ENCODE results near the gene NR1D1. TPM values are rescaled to one million over a fixed set of nuclear protein-coding genes. Genes with fewer than 3 reads are reported as not detected.
A peak's percentile ranks its signal among the peaks of the same experiment; 100 is the strongest.

The NR1D1 gene
- total RNA-seq, 2 experiments from 2014 or later = 5.5 to 5.8 TPM

GRCh38 chr17:40075201-40075941 is 25.0 kb downstream of the NR1D1 start:
- peaks cover 23% of the 10 kb centered on the region for H3K4me1 Mint-ChIP-seq
- H3K4me3 Mint-ChIP-seq = no peak overlapping the region
- ChIA-PET POLR2A (no interaction called here), CTCF (interaction anchor here (0.6 to 4.6 kb wide), 36 partner anchors 9 to 1736 kb away, joined by 3 to 74 read pairs (median 4); partner anchors contain the start of genes CSF3, MED24, NR1D1 and THRA)
- no peaks in the 10 kb centered on the region for H3K27me3 Mint-ChIP-seq
- peak overlapping the region; percentile 77 for H3K27ac Mint-ChIP-seq
- H3K36me3 Mint-ChIP-seq (ENCODE audit: low read depth) = no peaks in the 10 kb centered on the region
- peak; percentile 72 for DNase-seq
- H3K9me3 Mint-ChIP-seq = no peaks in the 10 kb centered on the region

- POLR2A ChIA-PET = no interaction called here
- Mint-ChIP-seq H3K9me3 (no peaks in the 10 kb centered on the region), H3K4me3 (no peak overlapping the region), H3K36me3 (ENCODE audit: low read depth) (no peaks in the 10 kb centered on the region), H3K4me1 (peaks cover 28% of the 10 kb centered on the region), H3K27me3 (no peaks in the 10 kb centered on the region), H3K27ac (no peak overlapping the region)
- no peak for DNase-seq
- CTCF ChIA-PET = interaction anchor here (0.5 to 4.6 kb wide), 29 partner anchors 9 to 498 kb away, joined by 3 to 74 read pairs (median 5); partner anchors contain the start of genes CSF3, MED24, NR1D1 and THRA
These were observed 25.6 kb downstream of the NR1D1 start for GRCh38 chr17:40074871-40075200.

GRCh38 chr17:40074175-40074512 is 26.2 kb downstream of the NR1D1 start:
- POLR2A ChIA-PET = no interaction called here

DNA sequence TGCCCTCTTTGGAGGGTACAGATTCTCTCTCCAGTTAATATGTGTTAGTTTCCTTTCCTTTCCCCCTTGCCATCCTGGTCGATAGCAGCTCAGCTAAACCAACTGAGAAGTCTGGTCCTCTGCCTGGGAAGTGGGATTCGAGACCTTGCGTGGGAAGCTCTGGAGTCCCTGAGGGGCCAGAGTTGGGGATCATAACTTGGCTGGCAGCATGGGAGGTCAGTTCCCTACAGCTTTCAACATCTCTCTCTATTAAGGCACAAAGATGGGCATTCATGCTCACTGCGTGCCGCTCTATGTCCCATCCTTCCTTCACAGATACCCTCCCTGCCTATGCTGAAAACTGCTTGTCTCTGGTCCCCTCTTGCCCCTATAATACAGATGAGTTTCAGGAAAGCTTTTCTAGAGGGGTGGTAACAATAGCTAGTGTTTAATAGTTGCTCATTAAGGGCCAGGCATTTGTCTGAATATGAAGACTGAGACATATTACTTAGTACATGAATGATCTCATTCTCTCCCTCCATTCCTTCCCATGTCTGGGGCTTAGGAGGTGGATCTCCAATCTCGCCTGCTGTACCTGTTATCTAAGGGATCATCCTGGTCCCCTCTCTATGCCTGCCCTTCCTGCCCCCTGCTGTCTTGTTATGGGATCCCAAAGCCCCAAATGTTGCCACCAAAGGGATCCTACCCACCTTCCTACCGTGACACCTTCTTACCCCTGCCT is 26.8 kb downstream of the NR1D1 start:
- DNase-seq = no peak
- no peak overlapping the region for H3K4me3 Mint-ChIP-seq
- ChIA-PET POLR2A (no interaction called here), CTCF (interaction anchor here (0.6 to 4.6 kb wide), 9 partner anchors 9 to 66 kb away, joined by 3 to 74 read pairs (median 4); partner anchors contain the start of genes CSF3 and THRA)
- no peaks in the 10 kb centered on the region for H3K9me3 Mint-ChIP-seq
- H3K27ac Mint-ChIP-seq = peak overlapping the region; percentile 44
- no peaks in the 10 kb centered on the region for H3K27me3 Mint-ChIP-seq
- H3K36me3 Mint-ChIP-seq (ENCODE audit: low read depth) = no peaks in the 10 kb centered on the region
- H3K4me1 Mint-ChIP-seq = peaks cover 40% of the 10 kb centered on the region

More at GRCh38 chr17:40074175-40074512, 26.2 kb downstream of the NR1D1 start:
- CTCF ChIA-PET = interaction anchor here (1.0 to 4.6 kb wide), 10 partner anchors 10 to 117 kb away, joined by 3 to 74 read pairs (median 8); partner anchors contain the start of genes CSF3 and THRA
- Mint-ChIP-seq H3K9me3 (no peaks in the 10 kb centered on the region), H3K27me3 (no peaks in the 10 kb centered on the region), H3K27ac (no peak overlapping the region), H3K36me3 (ENCODE audit: low read depth) (no peaks in the 10 kb centered on the region), H3K4me1 (peaks cover 35% of the 10 kb centered on the region), H3K4me3 (no peak overlapping the region)
- no peak for DNase-seq

DNA sequence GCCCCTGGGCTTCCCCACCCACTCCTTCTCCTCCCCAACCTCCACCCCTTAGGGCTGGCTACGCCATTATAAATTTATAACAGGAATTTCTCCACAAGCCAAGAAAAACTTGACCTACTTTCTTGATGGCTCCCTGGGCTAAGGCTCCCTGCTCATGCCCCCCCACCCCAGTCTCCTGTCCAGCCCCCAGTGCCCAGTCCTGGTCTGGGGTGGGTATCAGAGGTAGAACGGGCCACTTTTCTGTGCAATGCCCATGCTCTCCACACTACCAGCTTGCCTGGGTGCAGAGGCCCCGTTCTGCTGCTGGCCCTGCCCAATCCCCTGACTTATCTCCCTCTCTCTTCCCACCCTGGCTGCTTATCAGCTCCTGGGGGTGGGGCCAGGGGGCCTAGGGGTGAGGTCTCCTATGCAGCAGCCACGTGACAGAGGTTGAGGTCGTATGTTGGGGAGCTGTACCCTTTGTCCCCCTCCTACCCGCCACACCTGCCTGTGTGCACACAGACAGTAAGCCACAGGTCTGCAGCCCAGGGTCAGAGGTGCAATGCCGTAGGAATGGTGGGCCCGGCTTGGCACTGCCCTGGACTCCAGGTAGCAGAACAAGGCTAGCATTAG is 27.5 kb downstream of the NR1D1 start:
- no peaks in the 10 kb centered on the region for H3K27me3 Mint-ChIP-seq
- no peaks in the 10 kb centered on the region for H3K9me3 Mint-ChIP-seq
- ChIA-PET POLR2A (no interaction called here), CTCF (interaction anchor here (0.6 to 4.6 kb wide), 4 partner anchors 8 to 99 kb away, joined by 3 to 74 read pairs (median 4); partner anchors contain the start of gene THRA)
- peaks cover 46% of the 10 kb centered on the region for H3K4me1 Mint-ChIP-seq
- no peak for DNase-seq
- no peak overlapping the region for H3K27ac Mint-ChIP-seq
- no peak overlapping the region for H3K4me3 Mint-ChIP-seq
- no peaks in the 10 kb centered on the region for H3K36me3 Mint-ChIP-seq (ENCODE audit: low read depth)

DNA sequence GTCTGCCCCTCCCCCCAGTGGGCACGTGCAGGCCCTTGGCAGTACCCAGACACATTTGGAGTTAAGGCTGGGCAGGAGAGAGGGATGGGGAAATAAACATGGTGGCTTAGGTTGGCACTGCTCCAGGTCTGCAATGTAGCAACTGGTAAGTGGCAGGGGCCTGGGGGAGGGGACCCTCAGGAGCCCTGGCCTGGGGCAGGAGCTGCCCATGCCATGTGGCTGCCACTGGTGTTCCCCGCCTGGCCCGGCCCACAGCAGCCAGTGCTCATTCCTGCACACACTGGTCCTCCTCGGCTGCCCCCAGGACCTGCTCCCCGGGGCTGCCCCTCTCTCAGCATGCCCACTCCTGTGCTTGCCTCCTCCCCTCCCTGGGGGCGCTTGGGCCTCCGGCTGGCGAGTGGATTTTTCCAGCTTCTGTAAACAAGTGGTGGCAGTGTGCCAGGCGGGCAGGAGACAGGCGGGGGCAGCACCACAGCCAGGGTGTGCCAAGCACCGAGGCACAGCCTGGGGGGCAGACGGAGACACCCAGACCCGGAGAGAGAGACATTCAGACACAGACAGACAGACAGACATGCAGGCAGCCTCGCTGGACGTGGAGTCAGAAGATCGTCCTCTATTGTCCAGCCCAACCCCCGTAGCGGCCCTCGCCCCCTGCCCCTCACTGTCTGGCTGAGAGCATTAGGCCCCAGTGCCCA is 28.2 kb downstream of the NR1D1 start:
- H3K27ac Mint-ChIP-seq = peak overlapping the region; percentile 19
- ChIA-PET POLR2A (no interaction called here), CTCF (interaction anchor here (0.6 to 1.5 kb wide), 3 partner anchors 9 to 173 kb away, joined by 3 to 4 read pairs (median 3); partner anchors contain the start of gene THRA)
- no peaks in the 10 kb centered on the region for H3K36me3 Mint-ChIP-seq (ENCODE audit: low read depth)
- no peak for DNase-seq
- H3K4me3 Mint-ChIP-seq = no peak overlapping the region
- H3K9me3 Mint-ChIP-seq = no peaks in the 10 kb centered on the region
- H3K27me3 Mint-ChIP-seq = no peaks in the 10 kb centered on the region
- peaks cover 50% of the 10 kb centered on the region for H3K4me1 Mint-ChIP-seq

DNA sequence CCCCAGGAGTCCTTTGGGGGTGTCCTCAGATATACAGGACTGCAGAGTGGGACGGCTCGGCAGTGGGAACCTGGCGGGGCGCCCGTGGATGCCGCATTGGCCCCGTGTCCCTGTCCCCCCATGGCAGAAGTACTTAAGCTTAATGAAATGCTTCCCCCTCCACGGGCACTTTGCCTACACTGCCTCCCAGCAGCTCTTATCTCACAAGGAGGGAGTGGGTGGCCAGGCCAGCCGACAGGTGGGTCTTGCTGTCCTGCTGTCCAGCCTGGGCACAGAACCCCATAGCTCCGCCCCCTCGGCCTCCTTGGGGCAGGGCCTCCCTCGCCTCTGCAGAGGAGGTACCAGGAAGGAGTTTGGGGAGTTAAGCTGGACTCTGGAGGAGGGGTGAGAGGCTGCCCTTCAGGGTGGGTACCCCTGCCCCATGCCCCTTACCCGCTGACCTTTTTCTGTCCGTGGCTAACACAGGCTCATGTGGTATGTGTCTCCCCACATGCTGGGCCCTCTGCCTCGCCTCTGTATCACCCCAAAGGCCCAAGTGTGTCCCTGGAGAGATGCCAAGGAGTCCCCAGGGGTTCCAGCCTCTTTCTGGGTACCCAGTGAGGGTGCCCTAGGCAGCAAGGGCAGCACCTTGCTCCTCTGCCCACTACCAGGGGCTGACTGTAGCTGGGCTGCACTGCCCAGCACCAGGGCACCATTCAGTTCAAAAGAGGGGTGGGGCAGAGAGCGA is 28.9 kb downstream of the NR1D1 start:
- Mint-ChIP-seq H3K4me3 (no peak overlapping the region), H3K27me3 (no peaks in the 10 kb centered on the region), H3K4me1 (peaks cover 51% of the 10 kb centered on the region), H3K27ac (no peak overlapping the region), H3K9me3 (no peaks in the 10 kb centered on the region), H3K36me3 (ENCODE audit: low read depth) (no peaks in the 10 kb centered on the region)
- CTCF ChIA-PET = interaction anchor here (0.7 to 1.5 kb wide), 5 partner anchors 8 to 174 kb away, joined by 3 to 4 read pairs (median 3); partner anchors contain the start of gene THRA
- POLR2A ChIA-PET = no interaction called here
- no peak for DNase-seq

- Mint-ChIP-seq H3K4me1 (peaks cover 48% of the 10 kb centered on the region), H3K27me3 (no peaks in the 10 kb centered on the region), H3K4me3 (no peak overlapping the region), H3K36me3 (ENCODE audit: low read depth) (no peaks in the 10 kb centered on the region), H3K9me3 (no peaks in the 10 kb centered on the region), H3K27ac (peak overlapping the region; percentile 57)
- DNase-seq = no peak
- CTCF ChIA-PET = interaction anchor here (0.8 to 1.3 kb wide), 3 partner anchors 9 to 30 kb away, joined by 3 to 4 read pairs (median 3); no protein-coding TSS in a partner anchor
- POLR2A ChIA-PET = no interaction called here
These were observed 29.6 kb downstream of the NR1D1 start for GRCh38 chr17:40070709-40071312.

DNA sequence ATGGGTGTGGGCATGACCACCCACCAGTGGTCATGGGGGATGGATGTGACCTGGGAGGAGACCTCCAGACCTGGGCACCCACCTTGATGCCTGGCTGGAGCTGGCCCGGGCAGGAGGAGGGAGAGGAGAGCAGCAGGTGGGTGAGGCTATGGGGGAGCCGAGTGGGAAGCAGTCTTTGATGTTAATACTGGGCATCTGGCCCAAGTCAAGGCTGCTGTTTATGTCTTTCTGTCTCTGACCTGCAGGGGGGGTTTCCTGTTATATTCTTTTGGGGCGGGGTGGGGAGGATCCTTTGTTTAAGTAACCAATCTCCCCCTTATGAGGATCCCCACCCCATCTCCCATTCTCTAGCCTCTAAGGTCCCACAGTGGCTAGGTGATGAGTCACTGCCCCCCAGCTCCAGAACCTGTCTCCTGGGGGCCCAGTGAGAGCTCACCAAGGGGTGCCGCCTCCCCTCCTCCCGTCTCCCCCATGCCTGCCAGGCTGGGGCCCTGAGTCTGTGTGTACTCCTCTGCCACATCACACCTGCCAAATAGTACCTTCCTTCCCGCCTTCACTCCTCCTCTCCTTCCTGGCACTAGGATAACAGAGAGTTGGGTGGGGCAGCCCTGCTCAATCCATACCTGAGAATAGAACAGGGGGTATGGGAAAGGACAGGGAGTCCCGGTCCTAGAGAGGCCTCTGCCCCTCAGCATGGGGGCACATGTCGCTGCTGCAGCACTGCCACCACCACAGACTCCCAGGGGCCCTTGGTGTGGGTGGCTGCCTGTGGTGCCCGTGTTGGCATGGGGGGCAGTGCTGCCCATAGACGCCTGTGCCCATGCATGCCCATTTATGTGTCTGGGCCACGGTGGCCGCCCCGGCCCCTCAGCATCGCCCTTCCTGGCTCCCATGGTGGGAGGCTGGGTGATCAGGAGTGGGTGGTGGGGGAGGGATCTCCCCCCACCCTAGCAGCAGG is 30.4 kb downstream of the NR1D1 start:
- POLR2A ChIA-PET = no interaction called here
- CTCF ChIA-PET = interaction anchor here (0.6 to 1.6 kb wide), 12 partner anchors 8 to 105 kb away, joined by 3 to 4 read pairs (median 4); partner anchors contain the start of genes CSF3 and MED24
- H3K9me3 Mint-ChIP-seq = no peaks in the 10 kb centered on the region
- H3K27ac Mint-ChIP-seq = peak overlapping the region; percentile 79
- H3K27me3 Mint-ChIP-seq = no peaks in the 10 kb centered on the region
- H3K36me3 Mint-ChIP-seq (ENCODE audit: low read depth) = no peaks in the 10 kb centered on the region
- H3K4me1 Mint-ChIP-seq = peaks cover 44% of the 10 kb centered on the region
- DNase-seq = peak; percentile 41
- peak overlapping the region; percentile 26 for H3K4me3 Mint-ChIP-seq

DNA sequence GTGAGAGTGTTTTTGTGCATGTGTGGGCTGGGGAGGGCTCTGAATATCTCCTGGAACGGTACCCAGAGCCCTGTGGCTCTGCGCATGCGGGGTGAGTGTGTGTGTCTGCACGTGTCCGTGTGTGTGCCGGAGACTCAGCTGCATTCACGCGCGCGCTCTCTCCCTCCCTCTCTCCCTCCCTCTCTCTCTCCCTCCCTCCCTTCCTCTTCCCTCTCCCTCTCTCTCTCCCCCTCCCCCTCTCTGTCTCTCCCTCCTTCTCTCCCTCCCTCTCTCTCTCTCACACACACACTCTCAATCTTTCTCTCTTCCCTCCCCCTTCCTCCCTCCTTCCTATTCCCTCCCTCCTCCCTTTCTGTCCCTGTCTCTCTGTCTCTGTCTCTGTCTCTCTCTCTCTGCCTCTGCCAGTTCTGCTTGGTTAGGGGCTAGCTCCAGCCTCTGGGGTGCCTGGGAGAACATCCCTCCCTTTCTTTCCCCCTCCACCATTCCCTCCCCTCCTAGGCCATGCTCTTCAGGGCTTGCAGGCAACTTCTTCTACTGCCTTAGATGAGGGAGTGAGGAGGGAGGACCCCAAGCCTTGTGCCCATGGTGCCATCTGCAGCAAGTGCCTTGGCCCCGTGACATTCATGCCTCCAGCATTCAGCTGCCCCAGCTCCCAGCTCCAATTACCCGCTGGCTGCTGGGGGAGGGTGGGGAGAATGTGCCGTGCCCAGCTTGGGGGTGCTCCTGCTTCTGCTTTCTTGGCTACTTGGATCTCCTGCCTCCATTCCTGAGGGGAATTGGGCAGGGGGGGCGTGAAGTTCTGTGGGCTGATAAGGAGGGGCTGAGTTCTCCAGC is 31.3 kb downstream of the NR1D1 start:
- peak; percentile 79 for DNase-seq
- ChIA-PET CTCF (interaction anchor here (0.6 to 2.6 kb wide), 10 partner anchors 10 to 106 kb away, joined by 3 to 6 read pairs (median 4); partner anchors contain the start of gene CSF3), POLR2A (interaction anchor here (0.7 kb wide), 1 partner anchor 89 kb away, joined by 6 read pairs; the partner anchor contains the start of gene PSMD3)
- peaks cover 6% of the 10 kb centered on the region for H3K27me3 Mint-ChIP-seq
- H3K9me3 Mint-ChIP-seq = no peaks in the 10 kb centered on the region
- peaks cover 1% of the 10 kb centered on the region for H3K36me3 Mint-ChIP-seq (ENCODE audit: low read depth)
- peak overlapping the region; percentile 71 for H3K4me3 Mint-ChIP-seq
- H3K4me1 Mint-ChIP-seq = peaks cover 49% of the 10 kb centered on the region
- peak overlapping the region; percentile 90 for H3K27ac Mint-ChIP-seq
